Measurements from ENCODE around the gene KNDC1.

The KNDC1 gene

GRCh38 chr10:133273534-133274143 lies 113.6 kb downstream of the KNDC1 start:
- Histone ChIP-seq H3K4me3 (ENCODE audit: insufficient read length, low read depth) (no peak overlapping the region), H3K9ac (ENCODE audit: insufficient read length, low read depth) (no peak overlapping the region), H3K9me3 (ENCODE audit: insufficient read depth, low read length) (no peaks in the 10 kb centered on the region), H3K4me1 (ENCODE audit: insufficient read depth, insufficient read length) (peaks cover 15% of the 10 kb centered on the region), H3K27me3 (ENCODE audit: insufficient read depth, insufficient read length) (peaks cover 5% of the 10 kb centered on the region), H3K36me3 (ENCODE audit: insufficient read depth, insufficient read length, low read length) (no peaks in the 10 kb centered on the region)
- DNase-seq (ENCODE audit: low read depth, low spot score), result no peak
- no peak for TF ChIP-seq SUZ12 (IDR thresholded peaks at IDR 0.05; ENCODE audit: extremely low read depth, insufficient read depth, insufficient read length)
- no peak for TF ChIP-seq YY1 (IDR thresholded peaks at IDR 0.05; ENCODE audit: insufficient read depth, insufficient read length)
- no peak for TF ChIP-seq ZNF274 (IDR thresholded peaks at IDR 0.05; ENCODE audit: low read depth, low read length)

GRCh38 chr10:133274751-133275683 lies 115.0 kb downstream of the KNDC1 start:
- peak overlapping the region; percentile 32 for H3K9ac ChIP-seq (ENCODE audit: insufficient read length, low read depth)
- H3K36me3 ChIP-seq (ENCODE audit: insufficient read depth, insufficient read length, low read length), result peaks cover 11% of the 10 kb centered on the region
- no peak for DNase-seq (ENCODE audit: low read depth, low spot score)
- TF ChIP-seq YY1 (IDR thresholded peaks at IDR 0.05; ENCODE audit: insufficient read depth, insufficient read length), result no peak
- no peak for TF ChIP-seq ZNF274 (IDR thresholded peaks at IDR 0.05; ENCODE audit: low read depth, low read length)
- TF ChIP-seq SUZ12 (IDR thresholded peaks at IDR 0.05; ENCODE audit: extremely low read depth, insufficient read depth, insufficient read length), result no peak
- H3K9me3 ChIP-seq (ENCODE audit: insufficient read depth, low read length), result no peaks in the 10 kb centered on the region
- no peak overlapping the region for H3K4me3 ChIP-seq (ENCODE audit: insufficient read length, low read depth)
- peaks cover 20% of the 10 kb centered on the region for H3K4me1 ChIP-seq (ENCODE audit: insufficient read depth, insufficient read length)
- H3K27me3 ChIP-seq (ENCODE audit: insufficient read depth, insufficient read length), result peaks cover 5% of the 10 kb centered on the region

- DNase-seq (ENCODE audit: low read depth, low spot score), result no peak
- H3K27me3 ChIP-seq (ENCODE audit: insufficient read depth, insufficient read length), result peaks cover 5% of the 10 kb centered on the region
- TF ChIP-seq SUZ12 (IDR thresholded peaks at IDR 0.05; ENCODE audit: extremely low read depth, insufficient read depth, insufficient read length) (no peak), YY1 (IDR thresholded peaks at IDR 0.05; ENCODE audit: insufficient read depth, insufficient read length) (no peak), ZNF274 (IDR thresholded peaks at IDR 0.05; ENCODE audit: low read depth, low read length) (no peak)
- no peak overlapping the region for H3K4me3 ChIP-seq (ENCODE audit: insufficient read length, low read depth)
- H3K4me1 ChIP-seq (ENCODE audit: insufficient read depth, insufficient read length), result peaks cover 20% of the 10 kb centered on the region
- H3K9me3 ChIP-seq (ENCODE audit: insufficient read depth, low read length), result no peaks in the 10 kb centered on the region
- peaks cover 17% of the 10 kb centered on the region for H3K36me3 ChIP-seq (ENCODE audit: insufficient read depth, insufficient read length, low read length)
- H3K9ac ChIP-seq (ENCODE audit: insufficient read length, low read depth), result no peak overlapping the region
These were observed 115.7 kb downstream of the KNDC1 start for GRCh38 chr10:133275684-133276092.
